Liver (tissue), 3 donors: Measurements from ENCODE around the gene RTP1.

Experiments used
- CTCF ChIP-seq: fragments of 150-350 bp; IDR thresholded peaks from 2 replicates; pipeline ENCODE4 v1.5.1; 2017; ENCODE audit warnings: improper control_type of control experiment, low read depth, low read length; ENCODE audit not compliant: missing input control
- EGR1 ChIP-seq, 2 donors: IDR thresholded peaks; 2 replicates each; pipeline ENCODE4 v1.6.1; 2016 to 2018; ENCODE audit warnings: antibody characterized with exemption in 2 of 2, low read depth in 2 of 2
- FOXA2 ChIP-seq: IDR thresholded peaks from 2 replicates; pipeline ENCODE4 v1.6.1; 2016; ENCODE audit warnings: antibody characterized with exemption
- GABPA ChIP-seq, 2 donors: IDR thresholded peaks in 1 of 2; conservative IDR thresholded peaks in 1 of 2; 2 replicates each; pipeline ENCODE4 v1.6.1; 2016; ENCODE audit warnings: antibody characterized with exemption in 2 of 2, mild to moderate bottlenecking in 1 of 2, moderate library complexity in 1 of 2
- RAD21 ChIP-seq, 2 donors: IDR thresholded peaks; 2 replicates each; pipeline ENCODE4 v1.6.1; 2016; ENCODE audit warnings: antibody characterized with exemption in 2 of 2, mild to moderate bottlenecking in 2 of 2
- REST ChIP-seq: IDR thresholded peaks from 2 replicates; pipeline ENCODE4 v1.6.1; 2016; ENCODE audit warnings: antibody characterized with exemption, mild to moderate bottlenecking
- SP1 ChIP-seq: IDR thresholded peaks from 2 replicates; pipeline ENCODE4 v1.6.1; 2018; ENCODE audit warnings: antibody characterized with exemption, mild to moderate bottlenecking
- TAF1 ChIP-seq: conservative IDR thresholded peaks from 2 replicates; pipeline ENCODE4 v1.6.1; 2016; ENCODE audit warnings: antibody characterized with exemption, mild to moderate bottlenecking
- YY1 ChIP-seq: IDR thresholded peaks from 2 replicates; pipeline ENCODE4 v1.6.1; 2016; ENCODE audit warnings: antibody characterized with exemption, mild to moderate bottlenecking
- ZBTB33 ChIP-seq: IDR thresholded peaks from 2 replicates; pipeline ENCODE4 v1.6.1; 2016; ENCODE audit warnings: antibody characterized with exemption
- TF ChIP-seq, protein P1 (sequence below): IDR thresholded peaks from 2 replicates; pipeline ENCODE4 v1.6.1; 2016; ENCODE audit warnings: antibody characterized with exemption
- donor health status: healthy.
- donor health status: healthy.

DNA sequence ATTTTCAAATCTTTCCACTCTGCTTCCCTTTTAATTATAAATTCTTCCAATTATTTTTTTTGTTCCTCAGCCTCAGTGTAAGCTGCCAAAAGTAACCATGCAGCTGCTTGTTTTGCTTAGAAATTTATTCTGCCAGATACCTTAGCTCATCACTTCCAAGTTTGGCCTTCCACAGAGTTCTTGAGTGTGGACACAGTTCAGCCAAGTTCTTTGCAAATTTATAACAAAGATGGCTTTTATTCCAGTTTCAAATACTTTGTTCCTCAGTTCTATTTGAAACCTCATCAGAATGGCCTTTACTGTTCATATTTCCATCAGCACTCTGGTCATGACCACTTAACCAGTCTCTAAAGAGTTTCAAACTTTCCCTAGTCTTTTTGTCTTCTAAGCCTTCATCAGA is 10.3 kb downstream of the RTP1 start:
- TF ChIP-seq CTCF (no peak), TAF1 (no peak), YY1 (no peak), FOXA2 (no peak), EGR1 (IDR thresholded peaks at IDR 0.05; ENCODE audit: low read depth in 2 of 2) (no peak), RAD21 (IDR thresholded peaks at IDR 0.05) (no peak), REST (no peak), SP1 (no peak), GABPA (IDR thresholded peaks at IDR 0.05 in 1 of 2, conservative IDR thresholded peaks at IDR 0.05 in 1 of 2) (no peak), ZBTB33 (no peak)
- TF ChIP-seq, protein P1, sequence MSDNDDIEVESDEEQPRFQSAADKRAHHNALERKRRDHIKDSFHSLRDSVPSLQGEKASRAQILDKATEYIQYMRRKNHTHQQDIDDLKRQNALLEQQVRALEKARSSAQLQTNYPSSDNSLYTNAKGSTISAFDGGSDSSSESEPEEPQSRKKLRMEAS = no peak
